Measurements from ENCODE around the gene MC2R.

GRCh38 chr18:13888191-13888716 is 27.1 kb downstream of the MC2R start:
- TF ChIP-seq CTCF (IDR thresholded peaks at IDR 0.05 in 2 of 3, conservative IDR thresholded peaks at IDR 0.05 in 1 of 3; ENCODE audit: control insufficient read depth in 2 of 3, extremely low read depth in 1 of 3, insufficient read depth in 1 of 3, low read depth in 3 of 3, low read length in 3 of 3) (no peak), IRF3 (IDR thresholded peaks at IDR 0.05) (no peak), NFIC (IDR thresholded peaks at IDR 0.05; ENCODE audit: low read depth, low read length) (no peak), TCF3 (IDR thresholded peaks at IDR 0.05; ENCODE audit: borderline replicate concordance, insufficient read depth, low read depth, low read length) (no peak), PBX3 (IDR thresholded peaks at IDR 0.05; ENCODE audit: insufficient replicate concordance, low read depth, low read length) (no peak), NKRF (conservative IDR thresholded peaks at IDR 0.05) (no peak), JUND (IDR thresholded peaks at IDR 0.05; ENCODE audit: low read depth, low read length) (no peak), IRF5 (IDR thresholded peaks at IDR 0.05; ENCODE audit: borderline replicate concordance) (no peak), CHD2 (IDR thresholded peaks at IDR 0.05; ENCODE audit: borderline replicate concordance, low read depth, low read length) (no peak), REST (IDR thresholded peaks at IDR 0.05; ENCODE audit: low read depth, low read length) (no peak)

All from GM12878 (cell line).